Astrocyte (in vitro differentiated cells and primary cell): ENCODE results near the gene INSC. TPM values are rescaled to one million over a fixed set of nuclear protein-coding genes. Genes with fewer than 3 reads are reported as not detected.

Source experiments
- DNase-seq: peaks from one replicate; pipeline ENCODE4 v3.0.0-alpha.2; 2010; ENCODE audit warnings: low read depth
- FAIRE-seq: peaks from 2 replicates; lab custom pipeline; 2011; peaks lifted over from hg19 to GRCh38; lab: Jason Lieb, UNC
- H2AFZ ChIP-seq: 2 replicates; pipeline ENCODE4 v1.6.0; 2012; ENCODE audit warnings: low read depth, low read length, inconsistent platforms
- H3K27ac ChIP-seq: 2 replicates; pipeline ENCODE4 v1.5.1; 2011; ENCODE audit warnings: low read depth, low read length, inconsistent platforms
- H3K27me3 ChIP-seq: 2 replicates; pipeline ENCODE4 v1.6.0; 2011; ENCODE audit warnings: low read length, inconsistent platforms; ENCODE audit not compliant: insufficient read depth
- H3K36me3 ChIP-seq: 2 replicates; pipeline ENCODE4 v1.5.1; 2011; ENCODE audit warnings: low read length, inconsistent platforms; ENCODE audit not compliant: insufficient read depth
- H3K4me1 ChIP-seq: 2 replicates; pipeline ENCODE4 v1.5.1; 2011; ENCODE audit warnings: low read length, inconsistent platforms; ENCODE audit not compliant: insufficient read depth
- H3K4me2 ChIP-seq: 2 replicates; pipeline ENCODE4 v1.6.0; 2012; ENCODE audit warnings: low read length, inconsistent platforms
- H3K4me3 ChIP-seq: 2 replicates; pipeline ENCODE4 v1.5.1; 2011; ENCODE audit warnings: low read depth, mild to moderate bottlenecking, low read length, inconsistent platforms; ENCODE audit not compliant: insufficient read depth
- H3K79me2 ChIP-seq: 2 replicates; pipeline ENCODE4 v1.6.0; 2012; ENCODE audit warnings: mild to moderate bottlenecking, low read length, inconsistent platforms; ENCODE audit not compliant: insufficient read depth
- H3K9ac ChIP-seq: 2 replicates; pipeline ENCODE4 v1.6.0; 2012; ENCODE audit warnings: mild to moderate bottlenecking, low read length, inconsistent platforms
- H3K9me3 ChIP-seq: 2 replicates; pipeline ENCODE4 v1.5.1; 2012; ENCODE audit warnings: low read depth, mild to moderate bottlenecking, low read length, inconsistent platforms; ENCODE audit not compliant: insufficient read depth
- H4K20me1 ChIP-seq: 2 replicates; pipeline ENCODE4 v1.6.0; 2012; ENCODE audit warnings: low read length, inconsistent platforms; ENCODE audit not compliant: insufficient read depth
- H3K27ac Mint-ChIP-seq: one replicate; pipeline ENCODE4 v1.8.0; 2021; ENCODE audit warnings: mild to moderate bottlenecking, mixed read lengths; ENCODE audit not compliant: unreplicated experiment
- H3K27me3 Mint-ChIP-seq: one replicate; pipeline ENCODE4 v1.8.0; 2021; ENCODE audit warnings: low read depth, mixed read lengths; ENCODE audit not compliant: unreplicated experiment
- H3K36me3 Mint-ChIP-seq: one replicate; pipeline ENCODE4 v1.8.0; 2021; ENCODE audit warnings: low read depth, mixed read lengths; ENCODE audit not compliant: unreplicated experiment
- H3K4me1 Mint-ChIP-seq: one replicate; pipeline ENCODE4 v1.8.0; 2021; ENCODE audit warnings: low read depth, mixed read lengths; ENCODE audit not compliant: unreplicated experiment
- H3K4me3 Mint-ChIP-seq: one replicate; pipeline ENCODE4 v1.8.0; 2021; ENCODE audit warnings: mild to moderate bottlenecking, moderate library complexity, mixed read lengths; ENCODE audit not compliant: unreplicated experiment
- H3K9me3 Mint-ChIP-seq: one replicate; pipeline ENCODE4 v1.8.0; 2021; ENCODE audit warnings: mild to moderate bottlenecking, mixed read lengths; ENCODE audit not compliant: unreplicated experiment
- EZH2 ChIP-seq: IDR thresholded peaks from 2 replicates; pipeline ENCODE4 v1.6.1; 2012; ENCODE audit warnings: mild to moderate bottlenecking, low read length, inconsistent platforms; ENCODE audit not compliant: insufficient read depth
- total RNA-seq: library from RNA; stranded (reverse); gene quantifications from 2 replicates; pipeline ENCODE4 v1.2.1, GENCODE V29; 2021
- TF ChIP-seq, protein P1 (sequence below): IDR thresholded peaks from 2 replicates; pipeline ENCODE4 v1.5.1; 2011; ENCODE audit warnings: low read depth, mild to moderate bottlenecking, inconsistent platforms, low read length, moderate library complexity; ENCODE audit not compliant: insufficient read depth

INSC gene
- total RNA-seq, 1 donor from 2014 or later = not detected

DNA sequence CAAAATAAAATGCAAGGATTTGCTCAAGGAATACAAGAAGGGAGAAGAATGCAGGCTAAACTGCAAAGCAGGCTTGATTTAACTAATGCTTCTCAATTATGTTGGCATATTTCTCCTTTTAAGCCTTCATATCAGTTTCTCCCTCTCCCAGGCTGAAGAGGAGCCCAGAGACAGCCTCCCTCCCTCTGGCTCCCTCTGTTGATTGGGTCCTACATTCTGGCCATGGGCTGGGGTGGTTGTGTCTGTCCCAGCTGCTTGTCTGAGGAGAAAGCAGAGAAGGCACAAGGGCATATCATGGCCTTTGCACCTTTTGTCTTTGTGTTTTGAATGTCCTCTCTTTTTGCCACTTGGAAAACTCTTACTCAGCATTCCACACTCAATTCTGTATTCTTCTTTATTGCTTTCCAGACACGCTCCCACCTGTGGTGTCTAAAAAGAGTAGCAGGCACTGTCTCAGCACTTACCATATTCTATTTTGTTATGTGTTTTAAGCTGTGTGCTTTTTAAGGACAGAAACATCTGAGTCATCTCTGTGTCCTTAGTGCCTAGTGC is 77.4 kb downstream of the INSC start:
- Histone ChIP-seq H3K4me3 (no peak overlapping the region), H3K9me3 (no peaks in the 10 kb centered on the region), H2AFZ (no peak overlapping the region), H4K20me1 (no peaks in the 10 kb centered on the region), H3K27ac (no peak overlapping the region), H3K4me1 (peaks cover 8% of the 10 kb centered on the region), H3K36me3 (no peaks in the 10 kb centered on the region), H3K79me2 (no peaks in the 10 kb centered on the region), H3K4me2 (no peak overlapping the region), H3K27me3 (no peaks in the 10 kb centered on the region), H3K9ac (no peak overlapping the region)
- FAIRE-seq (no peak), DNase-seq (no peak)
- H3K27ac Mint-ChIP-seq = no peak overlapping the region
- no peak overlapping the region for H3K4me3 Mint-ChIP-seq
- H3K4me1 Mint-ChIP-seq = no peaks in the 10 kb centered on the region
- H3K27me3 Mint-ChIP-seq = no peaks in the 10 kb centered on the region
- no peaks in the 10 kb centered on the region for H3K9me3 Mint-ChIP-seq
- H3K36me3 Mint-ChIP-seq = no peaks in the 10 kb centered on the region
- TF ChIP-seq, protein P1, sequence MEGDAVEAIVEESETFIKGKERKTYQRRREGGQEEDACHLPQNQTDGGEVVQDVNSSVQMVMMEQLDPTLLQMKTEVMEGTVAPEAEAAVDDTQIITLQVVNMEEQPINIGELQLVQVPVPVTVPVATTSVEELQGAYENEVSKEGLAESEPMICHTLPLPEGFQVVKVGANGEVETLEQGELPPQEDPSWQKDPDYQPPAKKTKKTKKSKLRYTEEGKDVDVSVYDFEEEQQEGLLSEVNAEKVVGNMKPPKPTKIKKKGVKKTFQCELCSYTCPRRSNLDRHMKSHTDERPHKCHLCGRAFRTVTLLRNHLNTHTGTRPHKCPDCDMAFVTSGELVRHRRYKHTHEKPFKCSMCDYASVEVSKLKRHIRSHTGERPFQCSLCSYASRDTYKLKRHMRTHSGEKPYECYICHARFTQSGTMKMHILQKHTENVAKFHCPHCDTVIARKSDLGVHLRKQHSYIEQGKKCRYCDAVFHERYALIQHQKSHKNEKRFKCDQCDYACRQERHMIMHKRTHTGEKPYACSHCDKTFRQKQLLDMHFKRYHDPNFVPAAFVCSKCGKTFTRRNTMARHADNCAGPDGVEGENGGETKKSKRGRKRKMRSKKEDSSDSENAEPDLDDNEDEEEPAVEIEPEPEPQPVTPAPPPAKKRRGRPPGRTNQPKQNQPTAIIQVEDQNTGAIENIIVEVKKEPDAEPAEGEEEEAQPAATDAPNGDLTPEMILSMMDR = no peak
- no peak for TF ChIP-seq EZH2

DNA sequence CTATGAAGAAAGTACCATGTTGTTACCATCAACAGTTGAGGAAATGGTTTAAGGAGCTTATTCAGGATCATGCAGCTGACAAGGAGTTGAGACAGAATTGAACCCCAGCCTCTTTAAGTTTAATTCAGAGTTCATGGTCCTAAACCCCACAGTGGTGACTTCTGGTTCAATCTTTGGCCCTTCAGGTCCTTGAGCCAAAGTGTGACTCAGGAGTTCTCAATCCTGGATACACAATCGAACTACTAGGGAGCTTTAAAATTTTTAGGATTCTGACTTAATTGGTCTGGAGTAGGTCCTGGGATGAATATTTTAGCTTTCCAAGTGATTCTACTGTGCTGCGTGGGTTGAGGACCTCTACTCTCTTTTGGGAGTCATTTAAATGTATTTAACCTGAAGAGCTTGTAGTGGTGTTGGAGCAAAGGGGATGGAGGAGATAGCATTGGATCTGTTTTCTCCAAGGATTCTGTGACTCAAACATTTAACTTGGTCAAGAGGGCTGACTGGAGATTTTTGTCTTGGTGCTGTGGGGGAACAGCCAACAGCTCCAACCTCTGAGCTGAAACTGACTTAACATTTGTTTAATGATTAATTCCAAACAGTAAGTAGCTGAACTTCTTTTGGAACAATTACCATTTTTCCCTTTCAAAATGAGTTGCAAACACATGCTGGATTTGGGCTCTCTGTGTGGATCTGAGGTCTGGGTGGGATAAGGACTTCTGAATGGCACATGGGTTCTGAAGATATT is 80.1 kb downstream of the INSC start:
- DNase-seq = peak; percentile 73
- peak overlapping the region; percentile 18 for H3K4me2 ChIP-seq
- peaks cover 6% of the 10 kb centered on the region for H3K27me3 Mint-ChIP-seq

More for the DNA sequence above, 80.1 kb downstream of the INSC start:
- Mint-ChIP-seq H3K9me3 (no peaks in the 10 kb centered on the region), H3K4me3 (no peak overlapping the region), H3K36me3 (no peaks in the 10 kb centered on the region), H3K4me1 (no peaks in the 10 kb centered on the region), H3K27ac (no peak overlapping the region)
- no peaks in the 10 kb centered on the region for H4K20me1 ChIP-seq
- no peaks in the 10 kb centered on the region for H3K9me3 ChIP-seq
- no peaks in the 10 kb centered on the region for H3K27me3 ChIP-seq
- H3K36me3 ChIP-seq = no peaks in the 10 kb centered on the region
- H2AFZ ChIP-seq = no peak overlapping the region
- no peaks in the 10 kb centered on the region for H3K79me2 ChIP-seq
- TF ChIP-seq, protein P1 = no peak
- no peak for TF ChIP-seq EZH2
- no peak overlapping the region for H3K9ac ChIP-seq
- no peak overlapping the region for H3K27ac ChIP-seq
- no peak for FAIRE-seq
- peaks cover 12% of the 10 kb centered on the region for H3K4me1 ChIP-seq
- H3K4me3 ChIP-seq = no peak overlapping the region
